Sigmoid colon (tissue), 7 donors: ENCODE measurements around the gene RPL22. TPM values are rescaled to one million over a fixed set of nuclear protein-coding genes. Genes with fewer than 3 reads are reported as not detected.

Experiments used
- DNase-seq: peaks from one replicate; pipeline ENCODE4 v3.0.0-alpha.2; 2019
- H3K27ac ChIP-seq, 4 donors: fragments of 200-600 bp; sonication (generic); one replicate each; pipeline ENCODE4 v1.5.1; 2016 to 2019; ENCODE audit warnings: mild to moderate bottlenecking in 1 of 4
- H3K27me3 ChIP-seq, 3 donors: fragments of 200-600 bp; sonication (generic); one replicate each; pipeline ENCODE4 v1.5.1; 2019; ENCODE audit warnings: mild to moderate bottlenecking in 1 of 3
- H3K36me3 ChIP-seq, 4 donors: fragments of 200-600 bp; sonication (generic); one replicate each; pipeline ENCODE4 v1.5.1; 2016 to 2019
- H3K4me1 ChIP-seq, 4 donors: fragments of 200-600 bp; sonication (generic); one replicate each; pipeline ENCODE4 v1.5.1; 2017 to 2019
- H3K4me3 ChIP-seq, 4 donors: fragments of 200-600 bp; sonication (generic); one replicate each; pipeline ENCODE4 v1.5.1; 2017 to 2019; ENCODE audit warnings: mild to moderate bottlenecking in 2 of 4, moderate library complexity in 1 of 4
- H3K9me3 ChIP-seq, 4 donors: fragments of 200-600 bp in 3 of 4; sonication (generic) in 3 of 4; one replicate each; pipeline versions ENCODE4 v1.5.1 to v1.6.1; 2013 to 2019
- EP300 ChIP-seq, 4 donors: sonication (generic); formaldehyde crosslinking; IDR thresholded peaks; one replicate each; pipeline ENCODE4 v1.6.1; 2017; ENCODE audit warnings: antibody characterized with exemption in 4 of 4
- POLR2A ChIP-seq, 2 donors: fragments of 450-650 bp; IDR thresholded peaks; one replicate each; pipeline ENCODE4 v1.6.1; 2016; ENCODE audit warnings: antibody characterized with exemption in 2 of 2, mild to moderate bottlenecking in 2 of 2, moderate library complexity in 2 of 2
- POLR2AphosphoS5 ChIP-seq, 4 donors: sonication (generic); formaldehyde crosslinking; IDR thresholded peaks; one replicate each; pipeline ENCODE4 v1.6.1; 2017; ENCODE audit warnings: antibody characterized with exemption in 4 of 4
- WGBS, 2 donors: extraction: QIAGEN DNeasy Blood & Tissue Kit; methylation state at CpG; one replicate each; pipeline ENCODE4 v1.1.7; 2013; 5-methylcytosine and 5-hydroxymethylcytosine counted together
- intact Hi-C: fragments of 100-400 bp; cut with DNase I; formaldehyde crosslinking; loops from one replicate; pipeline ENCODE4 v1.15.1; 2023
- polyA plus RNA-seq, 3 donors: library from polyadenylated mRNA; stranded (reverse); fragments of 200-250 nt; gene quantifications; one replicate each; pipeline ENCODE4 v1.2.3, GENCODE V29; 2013
- total RNA-seq, 4 donors: library from RNA; depleted of rRNA; stranded (reverse); fragments of >200 nt; gene quantifications; one replicate each; pipeline ENCODE4 v1.1.0, GENCODE V29; 2016
- TF ChIP-seq, protein P1 (sequence below), 4 experiments: fragments of 450-650 bp in 3 of 4; fragments of 200-600 bp in 1 of 4; IDR thresholded peaks; one replicate each; pipeline ENCODE4 v1.5.1; 2016 to 2019; ENCODE audit warnings: antibody characterized with exemption in 4 of 4, mild to moderate bottlenecking in 3 of 4, moderate library complexity in 2 of 4
- donor health status: healthy with polysubstance abuse.
- donor health status: Bipolar disorder and iron deficiency.
- donor health status: healthy.

The RPL22 gene
- total and polyA plus RNA-seq, 7 donors = 166 to 443 (median 267) TPM

DNA sequence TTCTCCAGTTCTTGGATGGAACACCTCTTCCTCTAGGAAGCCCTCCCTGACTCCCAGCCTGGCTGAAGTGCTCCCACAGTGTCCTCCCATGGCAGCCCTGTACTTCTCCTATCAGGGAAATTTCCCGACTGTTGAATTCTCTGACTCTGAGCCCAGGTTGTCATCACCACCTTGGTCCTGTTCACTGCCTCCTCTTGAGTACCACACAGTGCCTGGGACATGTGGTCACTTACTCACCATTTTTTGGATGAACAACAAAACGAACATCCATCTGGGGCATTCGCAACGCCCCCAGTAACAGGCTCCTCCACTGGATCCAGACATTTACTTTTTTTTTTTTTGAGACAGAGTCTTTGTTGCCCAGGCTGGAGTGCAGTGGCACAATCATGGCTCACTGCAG is 56.7 kb downstream of the RPL22 start:
- H3K27me3 ChIP-seq = peaks cover 9 to 25% (median 13%) of the 10 kb centered on the region in 3 donors
- 81 to 87% methylated on average over 4 of the region's 4 CpGs for WGBS, 2 donors
- H3K36me3 ChIP-seq = no peaks in the 10 kb centered on the region
- no peak for DNase-seq
- intact Hi-C loops = no loop called here
- H3K27ac ChIP-seq = no peak overlapping the region
- H3K9me3 ChIP-seq = no peaks in the 10 kb centered on the region
- TF ChIP-seq POLR2AphosphoS5 (IDR thresholded peaks at IDR 0.05) (no peak), EP300 (IDR thresholded peaks at IDR 0.05) (no peak), POLR2A (IDR thresholded peaks at IDR 0.05) (no peak)
- TF ChIP-seq, protein P1, sequence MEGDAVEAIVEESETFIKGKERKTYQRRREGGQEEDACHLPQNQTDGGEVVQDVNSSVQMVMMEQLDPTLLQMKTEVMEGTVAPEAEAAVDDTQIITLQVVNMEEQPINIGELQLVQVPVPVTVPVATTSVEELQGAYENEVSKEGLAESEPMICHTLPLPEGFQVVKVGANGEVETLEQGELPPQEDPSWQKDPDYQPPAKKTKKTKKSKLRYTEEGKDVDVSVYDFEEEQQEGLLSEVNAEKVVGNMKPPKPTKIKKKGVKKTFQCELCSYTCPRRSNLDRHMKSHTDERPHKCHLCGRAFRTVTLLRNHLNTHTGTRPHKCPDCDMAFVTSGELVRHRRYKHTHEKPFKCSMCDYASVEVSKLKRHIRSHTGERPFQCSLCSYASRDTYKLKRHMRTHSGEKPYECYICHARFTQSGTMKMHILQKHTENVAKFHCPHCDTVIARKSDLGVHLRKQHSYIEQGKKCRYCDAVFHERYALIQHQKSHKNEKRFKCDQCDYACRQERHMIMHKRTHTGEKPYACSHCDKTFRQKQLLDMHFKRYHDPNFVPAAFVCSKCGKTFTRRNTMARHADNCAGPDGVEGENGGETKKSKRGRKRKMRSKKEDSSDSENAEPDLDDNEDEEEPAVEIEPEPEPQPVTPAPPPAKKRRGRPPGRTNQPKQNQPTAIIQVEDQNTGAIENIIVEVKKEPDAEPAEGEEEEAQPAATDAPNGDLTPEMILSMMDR (IDR thresholded peaks at IDR 0.05) = no peak
- H3K4me3 ChIP-seq = no peak overlapping the region
- H3K4me1 ChIP-seq = no peaks in the 10 kb centered on the region

DNA sequence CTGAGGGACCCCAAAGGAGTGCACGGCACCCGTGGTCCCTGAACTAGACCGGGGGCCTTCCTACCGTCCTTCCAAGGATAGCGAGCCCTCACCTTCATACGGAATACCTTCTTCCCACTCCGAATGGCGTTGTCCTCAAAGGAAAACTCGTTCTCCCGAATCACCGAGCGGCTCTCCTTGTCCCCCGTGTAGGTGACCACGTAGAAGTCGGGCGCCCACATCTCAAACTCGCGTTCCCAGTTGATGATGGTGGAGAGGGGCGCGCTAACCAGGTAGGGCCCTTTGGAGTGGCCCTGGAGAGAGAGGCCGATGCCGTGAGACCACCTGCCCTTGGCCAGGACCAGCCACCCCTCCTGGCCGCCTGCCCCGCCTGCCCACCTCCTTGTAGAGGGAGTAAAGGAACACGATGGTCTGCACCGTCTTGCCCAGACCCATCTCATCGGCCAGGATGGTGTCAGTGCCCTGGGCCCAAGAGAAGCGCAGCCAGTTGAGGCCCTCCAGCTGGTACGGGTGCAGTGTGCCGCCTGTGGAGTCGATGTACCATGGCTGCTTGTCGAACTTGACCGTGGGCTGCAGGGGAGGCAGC is 57.3 kb downstream of the RPL22 start:
- no peaks in the 10 kb centered on the region for H3K9me3 ChIP-seq

DNA sequence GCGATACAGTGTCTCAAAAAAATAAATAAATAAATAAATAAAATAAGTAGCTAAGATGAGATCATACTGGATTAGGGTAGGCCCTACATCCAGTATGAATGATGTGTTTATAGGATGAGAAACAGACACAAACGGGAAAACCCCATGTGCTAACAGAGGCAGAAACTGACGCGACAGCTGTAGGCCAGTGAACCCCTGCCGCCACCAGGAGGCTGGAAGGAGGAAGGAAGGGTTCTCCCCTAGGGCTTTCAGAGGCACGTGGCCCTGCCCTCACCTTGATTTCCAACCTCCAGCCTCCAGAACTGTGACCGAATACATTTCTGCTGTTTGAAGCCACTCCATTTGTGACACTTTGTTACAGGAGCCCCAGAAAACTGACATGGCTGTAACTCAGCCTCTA is 57.8 kb downstream of the RPL22 start:
- no peak for DNase-seq
- 26 to 27% methylated on average over 7 of the region's 7 CpGs for WGBS, 2 donors
- no peaks in the 10 kb centered on the region for H3K9me3 ChIP-seq
- no peak overlapping the region for H3K4me3 ChIP-seq
- intact Hi-C loops = no loop called here
- H3K27ac ChIP-seq = no peak overlapping the region
- no peak for TF ChIP-seq POLR2AphosphoS5 (IDR thresholded peaks at IDR 0.05)
- no peak for TF ChIP-seq POLR2A (IDR thresholded peaks at IDR 0.05)
- TF ChIP-seq EP300 (IDR thresholded peaks at IDR 0.05) = no peak
- TF ChIP-seq, protein P1 (IDR thresholded peaks at IDR 0.05) = no peak
- no peaks in the 10 kb centered on the region for H3K4me1 ChIP-seq
- H3K36me3 ChIP-seq = no peaks in the 10 kb centered on the region
- peaks cover 2 to 14% (median 2%) of the 10 kb centered on the region in 3 donors for H3K27me3 ChIP-seq

More for the DNA sequence above, 57.3 kb downstream of the RPL22 start:
- H3K36me3 ChIP-seq = no peaks in the 10 kb centered on the region
- H3K27ac ChIP-seq = no peak overlapping the region
- TF ChIP-seq POLR2A (IDR thresholded peaks at IDR 0.05) (no peak), EP300 (IDR thresholded peaks at IDR 0.05) (no peak), POLR2AphosphoS5 (IDR thresholded peaks at IDR 0.05) (no peak)
- TF ChIP-seq, protein P1 (IDR thresholded peaks at IDR 0.05) = no peak
- WGBS, 2 donors = 93 to 95% methylated on average over 33 of the region's 33 CpGs
- no peak for DNase-seq
- H3K27me3 ChIP-seq = peaks cover 7 to 19% (median 7%) of the 10 kb centered on the region in 3 donors
- no peaks in the 10 kb centered on the region for H3K4me1 ChIP-seq
- H3K4me3 ChIP-seq = no peak overlapping the region
- intact Hi-C loops = no loop called here

DNA sequence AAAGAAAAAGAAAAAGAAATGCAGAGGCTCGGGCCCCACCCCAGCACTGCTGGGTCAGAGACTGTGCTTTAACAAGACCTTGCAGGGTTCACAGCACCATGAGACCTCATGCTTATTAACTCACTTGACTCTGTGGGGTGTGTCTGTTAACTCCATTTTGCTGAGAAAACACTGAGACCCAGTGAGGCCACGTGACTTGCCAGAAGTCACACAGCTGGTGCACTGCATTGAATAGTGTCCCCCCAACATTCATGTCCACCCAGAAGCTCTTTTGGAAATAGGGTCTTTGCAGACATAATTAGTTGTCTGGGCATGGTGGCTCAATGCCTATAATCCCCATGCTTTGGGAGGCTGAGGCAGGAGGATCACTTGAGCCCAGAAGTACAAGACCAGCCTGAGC is 59.0 kb downstream of the RPL22 start:
- Histone ChIP-seq H3K36me3 (no peaks in the 10 kb centered on the region), H3K9me3 (no peaks in the 10 kb centered on the region), H3K4me3 (no peak overlapping the region), H3K4me1 (no peaks in the 10 kb centered on the region), H3K27ac (no peak overlapping the region), H3K27me3 (peaks cover 0 to 2% (median 0%) of the 10 kb centered on the region in 3 donors)
- intact Hi-C loops = no loop called here
- TF ChIP-seq, protein P1 (IDR thresholded peaks at IDR 0.05) = no peak
- no peak for TF ChIP-seq POLR2AphosphoS5 (IDR thresholded peaks at IDR 0.05)
- TF ChIP-seq EP300 (IDR thresholded peaks at IDR 0.05) = no peak
- no peak for TF ChIP-seq POLR2A (IDR thresholded peaks at IDR 0.05)
- DNase-seq = peak; percentile 18
- 70 to 87% methylated on average over 2 of the region's 2 CpGs for WGBS, 2 donors

DNA sequence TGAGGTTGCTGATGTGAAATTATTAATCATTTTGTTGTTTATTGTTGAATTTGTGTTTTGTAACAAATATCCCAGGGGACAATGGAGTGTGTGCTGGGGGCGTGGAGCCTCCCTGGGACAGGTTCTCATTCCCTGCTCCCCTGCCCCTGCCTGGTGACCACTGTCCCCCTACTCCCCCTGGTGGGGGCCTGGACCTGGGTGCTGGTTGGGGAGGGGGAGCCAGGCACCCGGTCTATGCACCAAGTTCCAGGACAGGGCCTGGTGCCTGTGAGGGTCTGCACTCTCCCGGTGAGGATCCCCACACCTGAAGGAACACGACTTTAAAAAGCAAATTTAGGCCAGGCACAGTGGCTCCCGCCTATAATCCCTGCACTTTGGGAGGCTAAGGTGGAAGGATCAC is 61.6 kb downstream of the RPL22 start:
- intact Hi-C loops = no loop called here
- Histone ChIP-seq H3K9me3 (no peaks in the 10 kb centered on the region), H3K27ac (no peak overlapping the region), H3K4me1 (no peaks in the 10 kb centered on the region), H3K36me3 (no peaks in the 10 kb centered on the region), H3K4me3 (no peak overlapping the region), H3K27me3 (no peaks in the 10 kb centered on the region)
- TF ChIP-seq POLR2A (IDR thresholded peaks at IDR 0.05) = no peak
- TF ChIP-seq, protein P1 (IDR thresholded peaks at IDR 0.05) = no peak
- TF ChIP-seq POLR2AphosphoS5 (IDR thresholded peaks at IDR 0.05) = no peak
- no peak for TF ChIP-seq EP300 (IDR thresholded peaks at IDR 0.05)
- 72 to 79% methylated on average over 5 of the region's 5 CpGs for WGBS, 2 donors
- DNase-seq = peak; percentile 42
